AML-193 (cell line): ENCODE results near the gene HOXD4.

Source experiments
- DNase-seq, 2 experiments: peaks; one replicate each; lab custom pipeline; 2025; lab: John Stamatoyannopoulos, UW

HOXD4 gene

DNA sequence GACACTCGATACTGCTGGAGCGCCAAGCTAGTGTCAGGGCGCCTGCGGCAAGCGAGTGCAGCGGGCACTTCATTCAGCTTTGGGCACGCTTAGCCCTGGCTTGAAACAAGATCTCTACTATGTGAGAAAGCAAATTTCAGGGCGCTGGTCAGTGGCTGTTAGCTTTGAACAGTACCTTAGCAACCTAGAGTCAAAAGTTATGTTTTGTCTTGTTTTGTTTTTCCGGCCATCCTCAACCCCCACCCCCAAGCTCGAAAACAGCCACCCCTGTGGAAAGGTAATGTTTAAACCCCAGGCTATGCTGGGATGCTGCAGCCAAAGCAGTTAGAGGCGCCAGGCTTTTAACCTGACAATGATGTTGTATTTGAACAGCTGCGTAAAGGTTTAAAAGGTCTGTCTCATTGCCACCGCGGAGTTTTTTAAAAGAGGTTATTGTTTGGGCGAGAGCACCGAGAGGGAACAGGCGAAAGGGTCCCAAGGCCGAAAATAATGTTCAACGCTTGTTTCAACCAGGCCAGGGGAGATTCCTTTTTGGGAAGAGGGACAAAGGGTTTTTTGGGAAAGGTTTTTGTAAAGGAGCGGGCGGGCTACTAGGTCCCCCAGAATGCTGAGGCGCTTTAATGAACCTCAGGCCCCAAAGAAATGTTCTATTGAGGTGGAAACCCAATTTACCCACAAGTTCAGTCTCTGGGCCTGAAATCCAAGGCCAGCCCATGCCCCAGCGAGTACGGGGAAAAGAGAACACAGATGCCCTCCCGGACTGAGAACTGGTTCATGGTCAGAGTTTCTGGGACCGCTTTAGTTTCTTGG is 37.0 kb upstream of the HOXD4 start:
- no peak for DNase-seq

DNA sequence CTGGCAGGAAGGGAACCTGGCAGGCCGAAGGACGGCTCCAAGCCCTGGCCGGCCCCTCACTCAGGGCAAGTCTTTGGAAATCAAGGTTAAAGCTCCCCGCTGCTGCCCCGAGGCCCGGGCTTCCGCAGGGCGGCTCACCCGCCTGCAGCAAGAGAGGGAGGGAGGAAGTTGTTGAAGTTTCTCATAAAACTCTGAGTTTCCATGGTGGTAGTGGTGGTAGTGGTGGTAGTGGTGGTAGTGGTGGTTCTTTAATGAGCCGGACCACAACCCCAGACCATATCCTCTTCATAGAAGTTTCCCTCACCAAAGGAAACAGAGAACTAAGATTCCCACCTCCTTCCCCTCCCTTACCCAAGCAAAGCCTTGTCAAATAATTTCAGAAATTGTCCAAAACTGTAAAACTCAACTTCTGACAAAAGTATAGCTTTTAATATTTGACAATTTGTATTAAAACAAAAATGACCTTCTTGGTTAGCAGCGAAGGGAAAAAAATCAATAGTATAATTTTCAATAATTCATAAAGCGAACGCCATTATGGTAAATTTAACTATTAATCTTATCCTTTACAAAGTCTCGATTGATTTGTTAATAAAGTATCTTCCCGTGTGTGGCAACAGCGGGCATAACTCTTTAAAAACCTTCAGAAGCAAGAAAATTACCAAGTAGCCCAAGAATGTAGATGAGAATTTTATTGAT is 36.3 kb upstream of the HOXD4 start:
- DNase-seq, result no peak

DNA sequence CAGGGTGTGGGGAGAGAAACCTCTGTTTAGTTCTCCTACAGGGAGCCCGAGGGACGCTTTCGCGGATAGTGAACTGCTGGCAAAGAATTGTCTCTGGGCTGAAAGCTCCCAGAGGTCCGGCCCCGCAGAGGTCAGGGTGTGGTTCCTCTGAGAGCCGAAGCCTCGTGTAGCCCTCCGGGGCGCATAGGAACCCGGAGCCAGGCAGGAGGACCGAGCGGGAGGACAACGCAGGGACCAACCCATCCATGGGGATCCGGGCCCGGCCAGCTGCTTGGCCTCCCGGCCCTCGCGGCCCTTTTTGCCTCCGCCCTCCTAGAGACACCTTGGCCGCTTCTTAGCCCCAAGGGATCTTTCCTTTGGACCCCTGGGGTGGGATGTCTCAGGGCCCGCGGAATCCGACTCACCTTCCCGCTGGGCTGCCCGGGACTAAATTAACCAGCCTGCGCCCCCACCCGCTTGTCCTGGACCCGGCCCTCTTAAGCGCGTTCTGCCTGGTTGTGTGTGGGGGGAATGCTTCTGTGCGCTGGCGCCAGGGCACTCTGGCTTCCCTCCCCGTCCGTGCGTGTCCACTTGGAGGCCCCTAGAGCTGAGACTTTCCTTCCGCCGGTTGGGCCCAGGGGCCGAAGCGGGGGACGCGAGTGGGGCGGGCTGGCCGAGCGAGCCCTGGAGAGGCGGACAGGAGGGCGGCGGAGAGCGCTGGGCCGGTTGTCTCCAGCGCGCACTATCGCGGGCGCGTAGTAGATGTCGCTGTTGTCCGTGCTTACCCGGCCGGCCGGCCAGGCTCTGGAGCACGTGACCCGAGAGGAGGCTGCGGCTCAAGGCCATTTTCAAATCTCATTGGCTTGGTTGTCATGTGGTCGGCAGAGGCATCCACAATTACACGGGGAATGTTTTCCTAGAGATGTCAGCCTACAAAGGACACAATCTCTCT is 35.2 kb upstream of the HOXD4 start, which contains the start of gene HOXD10:
Gene HOXD10, plus strand, starts transcription at position 896 of the 931 bp plus-strand sequence. CDS start 56 bp downstream, outside the sequence.
- DNase-seq, result no peak

DNA sequence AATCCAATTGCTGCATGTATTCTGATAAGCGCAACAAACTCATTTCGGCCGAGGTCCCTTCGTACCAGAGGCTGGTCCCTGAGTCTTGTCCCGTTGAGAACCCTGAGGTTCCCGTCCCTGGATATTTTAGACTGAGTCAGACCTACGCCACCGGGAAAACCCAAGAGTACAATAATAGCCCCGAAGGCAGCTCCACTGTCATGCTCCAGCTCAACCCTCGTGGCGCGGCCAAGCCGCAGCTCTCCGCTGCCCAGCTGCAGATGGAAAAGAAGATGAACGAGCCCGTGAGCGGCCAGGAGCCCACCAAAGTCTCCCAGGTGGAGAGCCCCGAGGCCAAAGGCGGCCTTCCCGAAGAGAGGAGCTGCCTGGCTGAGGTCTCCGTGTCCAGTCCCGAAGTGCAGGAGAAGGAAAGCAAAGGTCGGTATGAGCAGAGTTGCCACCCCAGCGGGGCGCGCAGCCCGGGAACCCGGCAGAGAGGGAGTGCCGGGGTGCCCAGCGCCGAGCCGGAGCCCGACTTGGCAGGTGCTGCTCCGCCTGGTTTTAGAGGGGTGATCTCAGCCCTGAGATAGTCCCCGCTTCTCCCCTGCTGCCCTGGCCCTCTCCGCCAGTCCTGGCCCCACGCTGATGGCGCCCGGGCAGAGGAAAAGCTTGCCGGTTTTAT is 34.1 kb upstream of the HOXD4 start:
- DNase-seq, result no peak

DNA sequence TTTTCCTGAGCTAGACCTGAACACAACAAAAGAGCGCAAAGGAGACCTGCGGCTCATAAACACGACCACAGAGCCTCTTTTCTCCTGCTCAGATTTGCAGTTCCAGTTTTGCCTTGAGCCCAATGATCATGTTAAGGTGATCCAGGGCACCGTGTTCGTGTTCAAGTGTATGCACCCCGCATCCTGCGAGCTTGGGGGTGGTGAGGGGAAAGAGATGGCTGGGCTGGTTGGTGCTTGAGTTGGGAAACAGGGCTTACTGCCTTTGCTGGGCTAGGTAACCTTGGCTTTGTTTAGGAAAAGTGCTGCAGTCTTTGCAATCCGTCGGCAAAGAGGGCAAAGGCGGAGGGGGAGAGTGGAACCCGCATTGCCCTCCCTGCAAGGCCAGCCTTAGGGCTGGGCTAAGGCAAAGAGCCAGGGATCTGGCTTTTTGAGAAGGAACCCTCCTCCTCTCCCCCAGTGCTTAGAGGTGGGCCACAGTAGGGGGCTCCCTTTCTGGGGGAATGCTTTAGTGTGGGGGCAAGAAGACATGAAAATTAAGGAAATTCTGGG is 33.5 kb upstream of the HOXD4 start:
- no peak for DNase-seq

DNA sequence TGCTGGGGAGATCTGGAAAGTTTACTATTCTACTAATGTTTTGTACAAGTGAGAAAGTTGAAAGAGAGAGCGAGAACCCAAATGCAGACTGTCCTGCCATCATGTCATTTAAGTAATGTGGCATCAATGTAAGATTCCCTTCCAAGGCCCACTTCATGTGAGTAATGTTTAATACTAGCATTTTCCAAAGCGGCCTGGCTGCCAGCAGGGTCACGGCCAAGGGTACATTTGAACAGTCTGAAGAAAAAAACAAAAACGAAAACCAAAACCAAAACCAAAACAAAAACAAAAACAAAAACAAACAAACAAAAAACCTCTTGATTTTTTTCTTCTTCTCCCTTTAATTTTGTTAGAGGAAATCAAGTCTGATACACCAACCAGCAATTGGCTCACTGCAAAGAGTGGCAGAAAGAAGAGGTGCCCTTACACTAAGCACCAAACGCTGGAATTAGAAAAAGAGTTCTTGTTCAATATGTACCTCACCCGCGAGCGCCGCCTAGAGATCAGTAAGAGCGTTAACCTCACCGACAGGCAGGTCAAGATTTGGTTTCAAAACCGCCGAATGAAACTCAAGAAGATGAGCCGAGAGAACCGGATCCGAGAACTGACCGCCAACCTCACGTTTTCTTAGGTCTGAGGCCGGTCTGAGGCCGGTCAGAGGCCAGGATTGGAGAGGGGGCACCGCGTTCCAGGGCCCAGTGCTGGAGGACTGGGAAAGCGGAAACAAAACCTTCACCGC is 32.6 kb upstream of the HOXD4 start:
- DNase-seq, result no peak

DNA sequence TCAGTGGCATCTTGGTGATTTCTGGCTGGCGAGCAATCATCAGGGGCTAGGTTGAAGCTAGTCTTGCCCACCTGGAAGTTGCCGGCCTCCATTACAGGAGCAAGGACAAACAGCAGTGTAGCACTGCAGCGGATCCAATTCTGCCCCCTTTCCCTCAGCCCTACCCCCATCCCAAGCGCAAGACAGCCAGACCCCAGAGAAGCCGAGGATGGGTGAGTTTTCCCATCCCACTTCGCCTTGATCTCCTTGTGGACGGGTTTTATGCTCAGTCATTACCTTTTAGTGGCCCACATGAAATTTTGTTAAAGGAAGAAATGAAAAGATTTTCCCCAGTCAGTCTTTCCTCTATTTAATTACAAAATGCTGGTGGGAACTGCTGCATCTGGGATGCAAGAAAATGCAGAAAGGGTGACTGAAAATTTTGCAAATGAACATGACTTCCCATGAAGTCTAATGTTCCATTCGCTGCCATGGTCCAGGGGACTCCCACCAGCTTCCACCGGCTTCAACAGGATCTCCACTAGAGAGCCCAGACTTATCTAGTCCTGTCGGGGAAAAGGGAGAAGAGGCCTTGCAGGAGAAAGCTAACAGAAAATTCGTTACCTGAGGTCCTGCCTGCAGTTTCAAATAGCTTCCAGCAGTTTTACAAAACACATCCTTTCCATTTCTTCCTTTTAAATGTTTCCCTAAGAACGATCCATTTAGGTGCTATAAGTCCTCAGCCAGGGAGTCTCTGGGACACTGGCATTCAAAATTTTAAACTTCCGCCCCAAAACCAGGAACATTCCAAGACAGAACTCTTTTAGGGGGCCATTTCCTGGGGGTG is 30.8 kb upstream of the HOXD4 start:
- DNase-seq, result no peak

DNA sequence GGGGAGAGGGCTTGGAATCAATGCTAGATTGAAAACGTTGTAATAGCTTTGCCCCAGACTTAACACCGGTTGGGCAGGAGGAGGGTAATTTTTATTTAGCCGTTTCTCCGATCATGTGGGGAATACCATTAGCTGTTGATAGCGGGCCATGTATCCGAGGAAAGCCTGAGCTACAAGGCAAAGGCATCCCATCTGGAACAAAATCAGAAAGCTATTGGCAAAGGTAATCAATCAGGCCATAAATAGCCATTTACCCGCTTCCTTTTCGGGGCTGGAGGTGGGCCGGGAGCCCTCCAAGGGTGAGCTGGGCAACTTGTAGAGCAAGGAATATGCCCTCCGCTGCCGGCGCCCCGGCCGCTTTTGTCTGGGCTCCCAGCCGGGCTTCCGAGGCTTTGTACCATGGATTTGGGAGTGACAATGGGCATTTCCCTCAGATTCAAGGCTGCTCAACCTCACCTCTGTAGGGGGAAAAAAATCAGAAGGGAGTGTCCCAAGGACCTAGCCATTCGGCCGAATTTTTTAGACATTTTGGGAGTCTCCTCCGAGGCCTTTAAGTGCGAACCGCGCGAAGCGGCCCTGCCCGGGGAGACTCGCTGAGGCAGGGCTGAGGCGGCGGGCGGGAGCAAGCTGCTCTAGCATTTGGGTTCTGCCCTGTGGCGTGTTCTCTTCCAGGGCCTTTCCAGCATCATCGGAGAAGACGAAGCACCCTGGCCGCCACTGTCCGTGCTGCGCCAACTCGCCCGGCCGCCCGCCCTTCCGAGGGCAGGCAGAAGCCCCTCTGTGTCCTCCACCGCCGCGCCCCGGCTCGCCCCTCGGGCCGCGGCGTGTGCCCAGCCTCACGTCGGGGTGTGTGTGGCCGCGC is 29.9 kb upstream of the HOXD4 start:
- DNase-seq, result no peak

DNA sequence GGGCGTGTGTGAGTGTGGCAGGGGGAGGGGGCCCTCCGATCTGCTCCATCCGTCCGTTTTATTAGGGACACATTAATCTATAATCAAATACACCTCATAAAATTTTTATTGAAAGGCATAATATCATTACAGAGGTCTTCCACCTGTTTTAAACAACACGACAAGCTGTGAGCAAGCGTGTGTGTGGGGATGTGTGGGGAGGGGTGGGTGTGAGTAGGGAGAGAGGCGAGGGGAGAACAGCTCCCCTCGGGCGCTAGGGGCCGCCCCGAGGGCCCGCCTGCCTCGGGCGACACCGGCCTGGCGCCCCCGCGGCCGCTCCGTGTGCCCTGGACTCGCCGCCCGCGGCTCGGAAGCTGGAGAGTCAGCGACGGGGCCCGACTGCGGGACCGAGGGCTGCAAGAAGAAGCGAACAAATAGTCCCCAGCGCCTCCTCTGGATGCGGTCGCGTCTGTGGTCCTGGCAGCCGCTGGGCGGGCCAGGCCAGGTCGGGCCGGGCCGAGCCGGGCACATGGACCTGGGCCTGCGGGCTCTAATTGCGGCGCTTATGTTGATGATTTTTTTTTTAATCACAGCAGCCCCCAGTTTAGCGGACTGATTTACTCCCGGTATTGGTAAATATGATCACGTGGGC is 29.2 kb upstream of the HOXD4 start:
- DNase-seq, result no peak

DNA sequence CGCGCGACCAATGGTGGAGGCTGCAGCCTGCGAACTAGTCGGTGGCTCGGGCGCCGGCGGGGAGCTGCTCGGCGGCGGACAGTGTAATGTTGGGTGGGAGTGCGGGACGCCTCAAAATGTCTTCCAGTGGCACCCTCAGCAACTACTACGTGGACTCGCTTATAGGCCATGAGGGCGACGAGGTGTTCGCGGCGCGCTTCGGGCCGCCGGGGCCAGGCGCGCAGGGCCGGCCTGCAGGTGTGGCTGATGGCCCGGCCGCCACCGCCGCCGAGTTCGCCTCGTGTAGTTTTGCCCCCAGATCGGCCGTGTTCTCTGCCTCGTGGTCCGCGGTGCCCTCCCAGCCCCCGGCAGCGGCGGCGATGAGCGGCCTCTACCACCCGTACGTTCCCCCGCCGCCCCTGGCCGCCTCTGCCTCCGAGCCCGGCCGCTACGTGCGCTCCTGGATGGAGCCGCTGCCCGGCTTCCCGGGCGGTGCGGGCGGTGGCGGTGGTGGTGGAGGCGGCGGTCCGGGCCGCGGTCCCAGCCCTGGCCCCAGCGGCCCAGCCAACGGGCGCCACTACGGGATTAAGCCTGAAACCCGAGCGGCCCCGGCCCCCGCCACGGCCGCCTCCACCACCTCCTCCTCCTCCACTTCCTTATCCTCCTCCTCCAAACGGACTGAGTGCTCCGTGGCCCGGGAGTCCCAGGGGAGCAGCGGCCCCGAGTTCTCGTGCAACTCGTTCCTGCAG is 28.5 kb upstream of the HOXD4 start, which contains the start of gene HOXD9:
Gene HOXD9, plus strand, starts transcription at position 37 of the 728 bp plus-strand sequence. Its CDS starts 50 bp downstream, at position 87.
- DNase-seq, result no peak

DNA sequence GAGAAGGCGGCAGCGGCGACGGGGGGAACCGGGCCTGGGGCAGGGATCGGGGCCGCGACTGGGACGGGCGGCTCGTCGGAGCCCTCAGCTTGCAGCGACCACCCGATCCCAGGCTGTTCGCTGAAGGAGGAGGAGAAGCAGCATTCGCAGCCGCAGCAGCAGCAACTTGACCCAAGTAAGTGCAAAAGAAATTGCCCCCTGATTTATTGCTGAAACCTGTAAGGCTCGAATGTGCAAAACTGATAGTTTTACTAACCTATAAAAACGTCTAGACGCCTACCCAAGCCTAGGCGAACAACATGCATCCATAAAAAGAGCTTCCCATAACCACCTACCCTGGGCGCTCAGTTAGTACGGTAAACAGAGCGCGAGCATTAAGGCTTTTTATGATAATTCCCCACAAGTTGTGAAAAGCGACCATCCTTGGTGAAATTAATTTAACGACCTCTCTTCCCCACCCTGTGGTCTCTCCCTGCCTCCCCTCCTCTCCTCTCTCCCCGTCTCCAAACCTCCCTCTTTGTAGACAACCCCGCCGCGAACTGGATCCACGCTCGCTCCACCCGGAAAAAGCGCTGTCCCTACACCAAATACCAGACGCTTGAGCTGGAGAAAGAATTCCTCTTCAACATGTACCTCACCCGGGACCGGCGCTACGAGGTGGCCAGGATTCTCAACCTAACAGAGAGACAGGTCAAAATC is 27.8 kb upstream of the HOXD4 start:
- no peak for DNase-seq

DNA sequence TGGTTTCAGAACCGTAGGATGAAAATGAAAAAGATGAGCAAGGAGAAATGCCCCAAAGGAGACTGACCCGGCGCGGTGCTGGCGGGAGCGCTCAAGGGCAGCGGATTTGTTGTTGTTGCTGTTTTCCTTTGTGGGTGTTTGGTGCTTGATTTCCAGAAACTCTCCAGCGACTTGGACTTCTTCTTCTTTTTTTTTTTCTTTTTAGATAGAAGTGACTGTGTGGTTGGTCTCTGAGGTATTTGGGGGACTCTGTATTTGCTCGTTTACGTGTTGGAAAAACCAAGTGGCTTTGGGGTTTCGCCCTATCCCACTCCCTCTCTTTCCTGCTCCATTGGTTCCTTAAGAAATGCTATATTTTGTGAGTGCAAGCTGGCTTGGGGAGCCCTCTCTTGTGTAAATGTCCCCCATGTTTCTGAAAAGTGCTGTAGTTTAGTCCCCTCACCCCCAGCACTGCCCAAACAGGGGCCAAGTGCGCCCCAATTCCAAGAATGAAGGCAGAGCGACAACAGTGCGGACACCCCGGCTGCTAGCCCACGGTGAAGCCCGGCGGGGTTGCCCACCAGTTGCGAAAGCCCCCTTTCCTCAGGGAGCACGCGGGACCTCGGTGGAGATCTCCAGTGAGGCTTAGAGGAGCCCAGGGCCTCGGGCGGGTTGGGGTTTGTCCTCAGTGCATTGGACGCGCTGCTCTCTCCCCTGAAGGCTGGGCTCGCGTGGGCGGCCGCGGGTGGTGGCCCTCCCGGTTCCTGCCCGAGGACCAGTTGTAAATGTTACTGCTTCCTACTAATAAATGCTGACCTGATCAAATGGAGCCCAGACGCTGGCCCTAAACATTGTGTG is 27.0 kb upstream of the HOXD4 start:
- DNase-seq, result no peak

DNA sequence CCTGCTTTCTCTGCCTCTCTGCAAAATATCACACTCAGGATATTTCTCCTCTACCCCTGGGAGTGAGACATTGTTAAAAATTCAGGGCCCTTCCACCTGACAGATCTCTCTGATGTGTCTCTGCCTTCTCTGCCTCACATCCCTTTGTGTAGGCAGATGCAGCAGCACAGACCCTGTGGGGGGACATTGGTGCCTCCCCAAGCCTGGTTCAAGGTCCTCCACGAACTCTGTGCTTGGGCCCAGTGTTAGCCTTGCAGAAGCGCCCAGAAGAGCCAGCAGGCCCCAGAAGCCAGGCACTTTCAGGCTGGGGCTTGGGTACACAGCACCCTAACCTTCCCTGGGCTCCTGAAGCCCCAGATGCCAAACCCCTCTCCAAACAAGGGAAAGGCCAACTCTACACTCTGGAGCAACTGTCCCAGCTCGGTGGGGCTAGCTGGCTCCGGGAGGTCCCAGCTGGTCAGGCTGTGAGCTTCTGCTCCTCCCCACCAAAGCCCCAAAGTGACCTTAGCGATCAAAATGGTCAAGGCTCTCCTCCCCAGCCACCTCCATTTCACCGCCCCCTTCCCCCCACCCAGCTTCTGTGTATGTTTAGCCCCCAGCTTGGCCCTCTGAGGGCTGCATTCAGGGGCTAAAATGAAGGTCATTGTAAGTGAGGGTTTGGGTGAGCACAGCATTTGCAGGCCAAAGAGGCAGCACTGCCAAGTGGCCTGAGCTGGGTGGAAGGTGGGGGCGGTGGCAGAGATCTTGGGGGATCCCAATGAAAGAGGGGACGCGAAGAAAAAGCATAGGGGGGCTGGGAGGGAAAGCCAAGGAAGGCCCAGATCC is 26.2 kb upstream of the HOXD4 start:
- DNase-seq, result no peak

DNA sequence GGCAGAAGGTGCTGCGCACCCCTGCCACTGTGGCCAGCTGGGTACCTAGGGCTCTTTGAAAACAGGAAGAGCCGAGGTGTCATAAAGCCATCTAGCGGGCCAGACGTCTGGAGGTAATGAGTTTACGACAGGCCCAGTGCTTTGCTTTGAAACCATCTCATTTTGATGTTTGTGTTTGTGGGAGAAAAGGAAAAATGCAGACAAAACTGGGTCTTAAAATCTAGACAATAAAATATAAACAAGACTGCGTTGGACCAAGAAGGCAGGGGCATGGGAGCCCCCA is 25.6 kb upstream of the HOXD4 start:
- DNase-seq, result no peak
